Endothelial cell of umbilical vein (primary cell): ENCODE results near the gene BMP8B. TPM values are rescaled to one million over a fixed set of nuclear protein-coding genes. Genes with fewer than 3 reads are reported as not detected.

Experiments used
- BruUV-seq: library from RNA; stranded (reverse); fragments of 400-500 nt; replicated peaks from 2 replicates; lab custom pipeline; 2021; lab: Mats Ljungman, UMichigan
- CTCF ChIA-PET: fragments of 300-600, 350-600 bp; sonication (Branson Sonifier 250); formaldehyde crosslinking; loops from one replicate; lab custom pipeline; 2021; ENCODE audit warnings: antibody characterized with exemption, inconsistent platforms; lab: Charles Lee
- POLR2A ChIA-PET: fragments of 300-600, 350-600 bp; sonication (Branson Sonifier 250); formaldehyde crosslinking; loops from one replicate; lab custom pipeline; 2021; ENCODE audit warnings: antibody characterized with exemption, inconsistent platforms; lab: Charles Lee
- DNase-seq: peaks from one replicate; pipeline ENCODE4 v3.0.0-alpha.2; 2011; ENCODE audit warnings: low read depth, low spot score
- FAIRE-seq: peaks from 2 replicates; lab custom pipeline; 2011; peaks lifted over from hg19 to GRCh38; lab: Jason Lieb, UNC
- H2AFZ ChIP-seq: 2 replicates; pipeline ENCODE4 v1.6.0; 2012; ENCODE audit warnings: low read depth, low read length, control low read depth, inconsistent platforms
- H3K27ac ChIP-seq: 2 replicates; pipeline ENCODE4 v1.5.1; 2011; ENCODE audit warnings: low read depth, mild to moderate bottlenecking, control low read depth, low read length, moderate library complexity; ENCODE audit not compliant: insufficient read depth
- H3K27me3 ChIP-seq, 2 experiments: 2 replicates each; pipeline versions ENCODE4 v1.6.0 to v1.6.1; 2011; ENCODE audit warnings: low read length in 2 of 2, mixed read lengths in 1 of 2; ENCODE audit not compliant: control insufficient read depth in 2 of 2, insufficient read depth in 2 of 2
- H3K36me3 ChIP-seq, 2 experiments: 2 replicates in 1 of 2; 3 replicates in 1 of 2; pipeline ENCODE4 v1.5.1; 2011; ENCODE audit warnings: low read length in 2 of 2, mild to moderate bottlenecking in 1 of 2, moderate library complexity in 1 of 2; ENCODE audit not compliant: control insufficient read depth in 2 of 2, insufficient read depth in 2 of 2; ENCODE audit errors: extremely low read depth in 1 of 2
- H3K4me1 ChIP-seq: 3 replicates; pipeline ENCODE4 v1.5.1; 2011; ENCODE audit warnings: mild to moderate bottlenecking, low read length; ENCODE audit not compliant: control insufficient read depth, insufficient read depth; ENCODE audit errors: extremely low read depth
- H3K4me2 ChIP-seq: 2 replicates; pipeline ENCODE4 v1.6.1; 2011; ENCODE audit warnings: low read length, control low read depth, mixed read lengths; ENCODE audit not compliant: insufficient read depth
- H3K4me3 ChIP-seq, 3 experiments: fragments of 200-600 bp in 1 of 3; sonication (generic), shearing (Covaris generic) in 1 of 3; replicated peaks in 1 of 3; 2 replicates each; pipeline ENCODE4 v1.5.1; 2011 to 2016; ENCODE audit warnings: control low read depth in 3 of 3, low read length in 3 of 3, mild to moderate bottlenecking in 2 of 3, inconsistent platforms in 1 of 3, low read depth in 1 of 3, moderate library complexity in 1 of 3; ENCODE audit not compliant: insufficient read depth in 1 of 3
- H3K79me2 ChIP-seq: 2 replicates; pipeline ENCODE4 v1.6.0; 2012; ENCODE audit warnings: low read length, inconsistent platforms; ENCODE audit not compliant: control insufficient read depth, insufficient read depth
- H3K9ac ChIP-seq: replicated peaks from 2 replicates; pipeline ENCODE3; 2011; ENCODE audit warnings: low read length, control low read depth; ENCODE audit not compliant: insufficient read depth; ENCODE audit errors: extremely low read depth
- H3K9me1 ChIP-seq: replicated peaks from 3 replicates; pipeline ENCODE4 v1.6.0; 2011; ENCODE audit warnings: mild to moderate bottlenecking, low read length; ENCODE audit not compliant: control insufficient read depth, insufficient read depth; ENCODE audit errors: extremely low read depth
- H3K9me3 ChIP-seq: replicated peaks from 2 replicates; pipeline ENCODE4 v1.5.1; 2012; ENCODE audit warnings: low read length, inconsistent platforms; ENCODE audit not compliant: control insufficient read depth, insufficient read depth
- H4K20me1 ChIP-seq: replicated peaks from 2 replicates; pipeline ENCODE3; 2011; ENCODE audit warnings: mild to moderate bottlenecking, low read length; ENCODE audit not compliant: control insufficient read depth, insufficient read depth; ENCODE audit errors: extremely low read depth
- EZH2 ChIP-seq: IDR thresholded peaks from 2 replicates; pipeline ENCODE4 v1.6.1; 2012; ENCODE audit warnings: borderline replicate concordance, low read depth, mild to moderate bottlenecking, moderate library complexity, low read length, inconsistent platforms; ENCODE audit not compliant: severe bottlenecking
- FOS ChIP-seq: IDR thresholded peaks from 2 replicates; pipeline ENCODE4 v1.6.1; 2011; ENCODE audit warnings: mild to moderate bottlenecking, low read length, moderate library complexity, borderline replicate concordance; ENCODE audit not compliant: insufficient read depth
- GATA2 ChIP-seq: IDR thresholded peaks from 2 replicates; pipeline ENCODE4 v1.7.0; 2011; ENCODE audit warnings: low read depth, mild to moderate bottlenecking, moderate library complexity, mixed read lengths, low read length; ENCODE audit not compliant: insufficient read length, insufficient read depth
- JUN ChIP-seq: IDR thresholded peaks from 2 replicates; pipeline ENCODE4 v1.6.1; 2011; ENCODE audit warnings: borderline replicate concordance, low read depth; ENCODE audit not compliant: insufficient read length, insufficient read depth
- MYC ChIP-seq: IDR thresholded peaks from one replicate; pipeline ENCODE4 v1.6.1; 2011; ENCODE audit warnings: mild to moderate bottlenecking, low read depth, low read length
- POLR2A ChIP-seq: IDR thresholded peaks from 2 replicates; pipeline ENCODE4 v1.6.1; 2012; ENCODE audit warnings: low read depth, mild to moderate bottlenecking, control low read depth, low read length
- POLR2AphosphoS5 ChIP-seq: IDR thresholded peaks from 2 replicates; pipeline ENCODE4 v1.6.1; 2012; ENCODE audit warnings: low read depth, mild to moderate bottlenecking, control low read depth, low read length, moderate library complexity; ENCODE audit not compliant: insufficient read depth
- dilution Hi-C: fragments of 300-500 bp; cut with MboI; formaldehyde crosslinking; loops from one replicate; pipeline ENCODE4 v1.15.0; 2019; ENCODE audit warnings: low sequenced_read_pairs; ENCODE audit not compliant: extremely low pct_ligation_motif_present
- intact Hi-C: fragments of 100-400 bp; cut with micrococcal nuclease; formaldehyde crosslinking; loops from one replicate; pipeline ENCODE4 v1.10.0; 2022
- polyA plus RNA-seq, 4 experiments: library from polyadenylated mRNA; depleted of rRNA in 3 of 4; stranded (reverse) in 3 of 4; unstranded in 1 of 4; fragments of >200 nt; gene quantifications; 2 replicates each; pipeline versions ENCODE4 v1.2.1 to v1.2.3, GENCODE V29; 2011 to 2012; ENCODE audit warnings: missing spikeins in 1 of 4
- total RNA-seq: library from RNA; stranded (reverse); gene quantifications from 2 replicates; pipeline ENCODE4 v1.2.3, GENCODE V29; 2021
- TF ChIP-seq, protein P1 (sequence below): IDR thresholded peaks from 2 replicates; pipeline ENCODE4 v1.6.1; 2011; ENCODE audit not compliant: insufficient read depth, insufficient read length
- TF ChIP-seq, protein P2 (sequence below), 2 donors: IDR thresholded peaks; 1 replicate in 1 of 2; 2 replicates in 1 of 2; pipeline ENCODE4 v1.5.1; 2011; ENCODE audit warnings: low read length in 2 of 2, mild to moderate bottlenecking in 2 of 2, moderate library complexity in 2 of 2, control low read depth in 1 of 2, inconsistent platforms in 1 of 2, low read depth in 1 of 2; ENCODE audit not compliant: insufficient read depth in 1 of 2; ENCODE audit errors: extremely low read depth in 1 of 2

The BMP8B gene
- total and polyA plus RNA-seq, 2 donors (not counting 3 experiments of a cell fraction or from before 2014, with no cell fraction given), result 0.07 TPM; not detected in 1

DNA sequence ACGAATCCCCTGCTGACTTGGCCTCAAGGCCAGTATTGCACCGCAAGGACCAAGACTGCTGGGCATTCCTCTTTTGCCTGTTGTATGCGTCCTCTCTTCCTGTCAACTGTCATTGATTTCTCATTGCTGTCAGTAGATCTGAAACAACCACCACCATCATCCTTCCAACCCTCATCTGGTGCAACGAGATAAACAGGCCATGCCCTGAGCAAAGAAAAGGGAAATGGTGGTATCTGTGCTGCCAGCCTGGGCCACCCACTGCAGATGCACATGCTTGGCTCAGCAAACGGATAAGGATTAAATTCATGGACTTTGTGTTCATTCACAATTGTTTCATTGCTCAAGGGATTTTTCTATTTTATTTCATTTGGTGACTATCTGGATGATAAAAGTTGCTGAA, 31.2 kb downstream of the BMP8B start:
- Histone ChIP-seq H3K27me3 (no peaks in the 10 kb centered on the region), H3K4me1 (no peaks in the 10 kb centered on the region), H3K9me1 (no peaks in the 10 kb centered on the region), H3K36me3 (peaks cover 7 to 21% of the 10 kb centered on the region in 2 experiments), H3K79me2 (no peaks in the 10 kb centered on the region), H3K27ac (no peak overlapping the region), H2AFZ (no peak overlapping the region), H3K4me3 (no peak overlapping the region), H3K9ac (no peak overlapping the region), H3K4me2 (no peak overlapping the region), H3K9me3 (no peaks in the 10 kb centered on the region), H4K20me1 (no peaks in the 10 kb centered on the region)
- DNase-seq (no peak), FAIRE-seq (no peak)
- CTCF ChIA-PET, result no interaction called here
- BruUV-seq, result no TSS peak
- intact Hi-C loops (no loop called here), dilution Hi-C loops (no loop called here)
- TF ChIP-seq MYC (no peak), EZH2 (no peak), FOS (no peak), POLR2A (no peak), JUN (no peak), GATA2 (no peak), POLR2AphosphoS5 (no peak)
- TF ChIP-seq, protein P1, sequence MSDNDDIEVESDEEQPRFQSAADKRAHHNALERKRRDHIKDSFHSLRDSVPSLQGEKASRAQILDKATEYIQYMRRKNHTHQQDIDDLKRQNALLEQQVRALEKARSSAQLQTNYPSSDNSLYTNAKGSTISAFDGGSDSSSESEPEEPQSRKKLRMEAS, result no peak
- TF ChIP-seq, protein P2, sequence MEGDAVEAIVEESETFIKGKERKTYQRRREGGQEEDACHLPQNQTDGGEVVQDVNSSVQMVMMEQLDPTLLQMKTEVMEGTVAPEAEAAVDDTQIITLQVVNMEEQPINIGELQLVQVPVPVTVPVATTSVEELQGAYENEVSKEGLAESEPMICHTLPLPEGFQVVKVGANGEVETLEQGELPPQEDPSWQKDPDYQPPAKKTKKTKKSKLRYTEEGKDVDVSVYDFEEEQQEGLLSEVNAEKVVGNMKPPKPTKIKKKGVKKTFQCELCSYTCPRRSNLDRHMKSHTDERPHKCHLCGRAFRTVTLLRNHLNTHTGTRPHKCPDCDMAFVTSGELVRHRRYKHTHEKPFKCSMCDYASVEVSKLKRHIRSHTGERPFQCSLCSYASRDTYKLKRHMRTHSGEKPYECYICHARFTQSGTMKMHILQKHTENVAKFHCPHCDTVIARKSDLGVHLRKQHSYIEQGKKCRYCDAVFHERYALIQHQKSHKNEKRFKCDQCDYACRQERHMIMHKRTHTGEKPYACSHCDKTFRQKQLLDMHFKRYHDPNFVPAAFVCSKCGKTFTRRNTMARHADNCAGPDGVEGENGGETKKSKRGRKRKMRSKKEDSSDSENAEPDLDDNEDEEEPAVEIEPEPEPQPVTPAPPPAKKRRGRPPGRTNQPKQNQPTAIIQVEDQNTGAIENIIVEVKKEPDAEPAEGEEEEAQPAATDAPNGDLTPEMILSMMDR (IDR thresholded peaks at IDR 0.05; ENCODE audit: extremely low read depth in 1 of 2, insufficient read depth in 1 of 2, low read depth in 1 of 2, low read length in 2 of 2), result no peak
- POLR2A ChIA-PET, result no interaction called here
